Hypothalamus (tissue), 51 donors: ENCODE results near the gene TCERG1L.
"Not testable (repeated sequence)": the region's sequence is repeated elsewhere in the genome, so short reads cannot be mapped to it uniquely, and the experiment has no call there.

Experiments
- DNase-seq, 51 donors: peaks; one replicate each; lab custom pipeline; 2025; lab: John Stamatoyannopoulos, UW

TCERG1L gene

DNA sequence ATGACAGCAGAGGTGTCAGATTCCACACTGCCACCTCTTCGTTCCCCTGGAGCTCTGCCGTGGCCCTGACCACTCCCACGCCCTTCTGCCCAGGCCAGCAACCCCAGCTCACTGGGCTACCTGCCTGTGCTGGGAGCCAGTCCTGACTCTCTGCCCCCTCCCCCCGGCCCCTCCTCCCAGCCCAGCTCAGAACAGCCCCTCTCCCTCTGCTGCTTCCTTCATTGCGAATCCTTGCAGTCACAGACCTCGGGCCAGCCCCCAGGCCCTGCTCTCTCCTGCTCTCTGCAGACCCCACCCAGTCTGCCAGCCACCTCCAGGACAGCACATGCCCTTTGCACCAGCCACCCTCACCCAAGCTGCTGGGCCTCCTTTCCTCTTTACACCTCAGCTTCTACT, 60.4 kb downstream of the TCERG1L start:
- no peak for DNase-seq

DNA sequence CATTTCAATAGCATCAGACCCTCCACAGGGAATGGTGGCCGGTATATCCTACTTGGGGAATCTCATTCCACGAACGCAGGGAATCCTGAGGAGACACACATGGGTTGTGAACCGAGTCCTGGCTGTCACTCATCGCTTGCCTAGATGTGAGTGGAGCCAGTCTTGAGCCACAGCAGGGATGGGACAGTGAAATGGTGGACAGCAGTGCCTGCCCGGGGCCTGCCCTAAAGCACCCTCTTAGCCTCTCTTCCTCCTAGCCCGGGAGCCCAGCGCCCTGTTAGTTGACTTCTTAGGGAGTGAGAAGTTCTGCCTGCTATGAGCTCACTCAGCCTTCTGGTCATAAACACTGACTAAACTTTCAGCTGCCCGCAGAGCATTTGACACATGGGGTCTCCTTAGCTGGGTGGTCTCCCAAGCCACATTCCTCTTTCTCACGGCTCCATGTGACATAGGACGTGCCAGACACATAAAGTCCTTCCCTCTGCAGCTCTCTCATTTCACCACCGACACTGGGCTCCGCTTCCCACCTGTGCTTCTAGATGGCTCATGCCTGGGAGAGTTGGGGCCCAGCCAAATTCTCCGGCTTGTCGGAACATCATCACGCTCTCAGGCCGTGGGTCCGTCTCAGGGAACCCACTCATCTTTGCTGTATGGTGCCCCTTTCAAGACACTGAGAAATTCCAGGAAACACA, 60.9 kb downstream of the TCERG1L start:
- peak in 1 of 51 donors; percentile 19 for DNase-seq

DNA sequence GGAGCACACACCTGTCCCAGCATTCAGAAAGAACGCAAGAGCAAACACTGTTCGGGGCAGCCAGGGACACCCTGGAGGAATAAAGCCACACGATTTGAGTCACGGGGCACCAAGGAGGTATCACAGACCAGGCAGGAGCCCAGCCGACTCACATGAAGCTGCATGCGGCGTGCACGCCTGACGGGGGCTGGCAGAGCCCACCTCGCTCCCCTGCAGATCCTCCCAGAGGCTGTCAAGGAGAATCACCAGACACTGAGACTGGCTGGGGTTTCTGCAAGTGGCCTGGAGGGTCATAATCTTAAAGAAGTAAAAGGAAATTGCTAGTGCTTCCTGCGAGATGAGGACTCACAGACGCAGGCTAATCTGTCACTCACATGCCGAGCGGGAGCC, 61.6 kb downstream of the TCERG1L start:
- no peak for DNase-seq

DNA sequence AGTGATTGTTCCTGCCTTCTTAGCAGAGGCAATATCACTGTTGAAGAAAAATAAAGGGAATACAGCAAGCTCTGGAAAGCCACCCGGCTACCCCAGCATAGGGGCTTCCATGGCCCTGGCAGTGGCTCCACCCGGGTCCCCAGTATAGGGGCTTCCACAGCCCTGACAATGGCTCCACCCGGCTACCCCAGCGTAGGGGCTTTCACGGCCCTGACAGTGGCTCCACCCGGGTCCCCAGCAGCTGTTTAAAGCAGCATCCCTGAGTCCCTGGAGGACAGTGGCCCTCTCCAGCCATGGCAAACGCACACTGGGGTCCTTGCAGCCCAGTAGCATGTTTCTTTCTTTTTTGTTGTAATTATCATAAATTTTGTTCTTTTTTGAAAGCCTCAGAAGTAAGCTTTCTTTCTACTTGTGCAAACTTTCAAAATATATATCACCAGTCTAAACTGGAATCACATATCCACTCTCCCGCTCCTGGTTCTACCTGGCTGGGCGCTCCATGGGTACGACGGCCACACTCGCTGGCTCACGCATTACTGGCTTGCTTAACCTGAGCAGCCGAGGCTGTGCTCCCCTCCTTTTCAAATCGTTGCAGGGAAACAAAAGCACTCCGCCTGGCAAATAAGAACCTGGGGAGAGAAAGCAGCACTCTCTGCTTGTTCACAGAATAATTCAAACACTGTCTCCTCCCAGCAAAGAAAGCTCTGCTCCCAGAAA, 62.1 kb downstream of the TCERG1L start:
- DNase-seq: no peak

DNA sequence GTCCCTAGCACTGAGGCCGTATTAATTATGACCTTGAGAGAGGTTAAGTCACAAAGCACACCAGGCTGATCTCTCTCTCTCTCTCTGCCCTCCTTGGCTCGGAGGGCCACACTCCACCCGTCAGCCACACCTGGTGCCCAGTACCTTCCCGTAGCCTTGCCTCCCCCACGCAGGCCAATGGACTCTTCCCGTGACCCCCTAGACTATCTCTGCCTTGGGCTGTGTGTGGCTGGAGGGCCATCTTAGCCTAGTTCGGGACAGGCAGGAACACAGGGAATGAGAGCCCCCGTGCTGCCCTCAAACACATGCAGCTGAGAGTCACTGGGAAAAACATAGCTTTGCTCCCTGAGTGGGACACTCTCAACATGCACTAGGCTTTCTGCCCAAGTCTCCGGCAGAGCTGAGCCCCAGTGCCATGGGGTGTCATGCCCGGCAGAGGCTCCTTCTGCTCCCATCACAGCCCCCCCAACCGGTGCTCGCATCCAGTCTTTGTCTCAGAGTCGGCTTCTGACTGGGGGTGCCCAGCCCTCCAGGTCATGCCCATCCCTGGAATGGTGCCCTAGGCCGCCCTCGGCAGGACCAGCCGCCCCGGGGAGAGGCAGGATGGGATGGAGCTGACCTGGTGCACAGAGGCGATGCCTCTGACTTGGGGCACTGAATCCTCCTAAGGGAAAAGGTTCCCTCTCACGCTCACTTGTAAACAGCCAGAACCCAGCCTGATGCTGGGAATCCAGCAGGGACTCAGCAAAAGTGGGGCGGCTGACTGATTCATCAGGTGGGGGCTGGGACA, 63.0 kb downstream of the TCERG1L start:
- no peak for DNase-seq

DNA sequence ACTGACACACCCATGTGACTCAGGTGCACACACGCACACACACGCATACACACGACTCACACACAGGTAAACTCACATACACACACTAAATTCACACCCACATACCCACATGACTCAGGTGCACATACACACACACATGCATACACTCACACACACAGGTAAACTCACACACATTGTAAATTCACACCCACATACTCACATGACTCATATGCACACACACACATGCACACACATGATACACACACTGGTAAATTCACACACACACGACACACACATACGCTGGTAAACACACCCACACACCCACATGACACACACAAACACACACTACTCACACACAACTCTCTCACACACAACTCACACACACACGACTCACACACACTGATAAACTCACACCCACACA, 63.6 kb downstream of the TCERG1L start:
- DNase-seq: no peak

DNA sequence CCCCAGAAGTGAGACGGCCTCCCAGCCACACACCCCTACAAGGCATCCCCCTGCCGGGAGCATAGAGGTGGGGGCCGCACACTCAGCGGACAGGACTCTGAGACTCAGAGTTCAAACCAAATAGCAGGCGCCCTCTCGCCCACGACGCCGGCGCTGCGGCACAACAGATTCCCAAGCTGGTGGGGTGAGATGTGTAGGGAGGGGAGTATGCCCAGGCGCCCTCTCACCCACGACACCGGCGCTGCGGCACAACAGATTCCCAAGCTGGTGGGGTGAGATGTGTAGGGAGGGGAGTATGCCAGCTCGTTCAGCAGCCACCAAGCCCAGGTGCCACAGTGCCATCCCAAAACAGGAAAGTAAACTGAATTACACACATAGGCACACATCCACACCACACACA, 64.7 kb downstream of the TCERG1L start:
- no peak for DNase-seq

DNA sequence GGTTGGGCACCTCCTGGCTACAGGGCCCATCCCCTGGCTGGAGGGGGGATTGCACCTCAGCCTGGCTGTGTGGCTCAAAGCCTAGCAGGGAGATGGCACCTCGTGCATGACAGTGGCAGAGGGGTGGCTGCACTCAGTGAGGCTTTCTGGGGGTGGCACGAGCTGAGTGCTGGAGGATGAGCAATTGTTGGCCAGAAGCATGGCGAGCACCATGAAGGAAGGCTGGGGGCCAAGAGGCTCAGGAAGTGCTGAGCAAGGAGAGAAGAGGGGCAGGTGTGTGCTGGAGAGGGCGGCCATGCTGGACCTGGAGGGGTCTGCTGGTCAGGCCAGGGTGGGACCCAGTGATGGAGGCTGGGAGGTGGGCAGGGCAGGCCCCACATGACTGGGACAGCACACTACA, 65.4 kb downstream of the TCERG1L start:
- DNase-seq: no peak

DNA sequence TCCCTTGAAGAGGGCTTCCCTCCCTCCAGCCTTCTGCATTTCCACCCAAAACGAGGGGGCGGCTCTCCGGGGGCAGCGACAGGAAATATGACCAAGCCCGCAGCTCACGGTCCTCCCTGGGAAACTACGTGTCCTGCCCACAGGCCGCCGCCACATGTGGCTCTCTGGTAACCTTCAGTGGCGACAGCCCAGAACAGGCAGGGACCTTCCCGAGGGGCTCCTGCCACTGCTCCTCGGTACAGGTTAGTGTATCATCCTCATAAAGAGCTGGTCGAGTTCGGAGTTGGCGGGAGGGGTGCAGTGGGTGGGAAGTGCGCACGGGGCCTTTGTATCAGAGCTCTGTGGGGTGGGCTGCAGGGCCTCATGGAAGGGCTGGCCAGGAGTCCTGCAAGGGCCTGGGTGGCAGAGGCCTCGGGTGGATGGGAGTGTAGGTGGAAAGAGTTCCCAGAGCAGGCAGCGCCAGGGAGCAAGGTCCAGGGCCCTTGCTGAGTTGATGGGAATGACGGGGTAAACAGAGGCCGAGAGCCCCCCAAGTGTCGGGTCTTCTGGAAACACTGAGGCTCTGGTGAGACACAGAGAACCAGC, 66.0 kb downstream of the TCERG1L start:
- no peak for DNase-seq

DNA sequence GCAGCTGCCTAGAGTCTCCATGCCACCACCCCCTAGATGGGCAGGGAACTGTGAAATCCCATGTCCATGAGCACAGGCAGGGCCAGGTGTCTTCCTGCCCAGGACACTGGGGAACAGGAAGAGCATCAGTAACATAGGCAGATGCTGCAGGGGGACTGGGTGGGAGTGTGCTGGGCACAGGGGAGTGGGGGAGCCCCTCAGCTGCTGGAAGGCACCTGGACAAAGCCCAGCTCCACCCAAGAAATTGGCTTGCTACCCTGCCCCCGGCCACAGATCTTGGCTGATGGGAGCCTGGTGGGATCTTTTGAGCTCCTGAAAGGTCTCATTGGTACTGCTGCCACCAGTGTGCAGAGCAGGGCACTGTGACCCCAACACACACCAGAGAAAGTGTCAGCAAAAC, 66.7 kb downstream of the TCERG1L start:
- DNase-seq: no peak

DNA sequence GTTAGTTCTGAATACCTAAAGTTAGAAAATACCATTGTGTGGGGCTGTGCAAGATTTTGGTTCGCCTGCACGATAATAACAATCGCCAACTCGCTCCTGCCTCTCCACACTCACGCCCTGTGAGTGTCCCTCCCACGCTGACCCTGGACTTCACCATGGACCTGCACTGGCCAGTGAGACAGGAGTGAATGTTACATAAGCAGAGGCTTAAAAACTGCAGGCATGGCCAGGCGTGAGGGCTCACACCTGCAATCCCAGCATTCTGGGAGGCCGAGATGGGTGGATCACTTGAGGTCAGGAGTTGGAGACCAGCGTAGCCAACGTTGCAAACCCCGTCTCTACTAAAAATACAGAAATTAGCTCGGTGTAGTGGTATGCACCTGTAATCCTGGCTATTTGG, 68.4 kb downstream of the TCERG1L start:
- DNase-seq: no peak

DNA sequence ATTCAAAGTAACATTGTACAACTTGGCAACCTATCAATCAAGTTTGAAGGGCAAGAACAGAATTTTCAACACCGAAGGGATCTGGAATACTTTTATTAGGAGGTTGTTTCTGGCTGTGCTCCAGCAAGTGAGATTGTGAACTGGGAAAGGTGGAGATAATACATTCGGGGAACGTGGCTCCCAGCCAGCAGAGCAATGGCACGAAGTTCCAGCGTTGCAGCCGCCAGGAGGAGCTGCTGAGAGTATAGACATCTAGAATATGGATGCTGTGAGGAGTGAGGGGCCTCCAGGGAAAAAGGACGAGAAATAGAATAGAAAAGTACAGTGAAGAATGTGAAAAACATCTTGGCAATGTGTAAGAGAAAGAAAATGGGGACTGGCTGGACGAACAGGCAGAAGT, 69.5 kb downstream of the TCERG1L start:
- peak in 5 of 51 donors; percentile 1 to 23 (median 11) for DNase-seq

DNA sequence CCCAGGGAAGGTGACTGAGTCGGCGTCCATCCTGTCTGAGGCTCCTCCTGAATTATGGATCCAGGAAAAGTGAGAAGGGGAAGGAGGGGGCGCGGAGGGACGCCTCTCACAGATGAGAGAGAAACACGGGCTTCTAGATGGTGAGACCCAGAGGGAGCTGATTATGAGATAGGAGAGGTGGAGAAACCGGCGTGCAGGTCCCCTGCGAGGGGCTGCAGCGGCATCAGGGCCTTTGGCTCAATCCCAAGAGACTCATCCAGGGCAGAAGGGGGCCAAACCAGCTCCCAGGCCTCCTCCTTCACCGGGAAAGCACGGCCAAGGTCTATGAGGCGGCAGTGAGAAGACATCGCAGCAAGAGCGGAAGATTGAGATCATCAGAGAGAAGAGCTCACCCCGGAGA, 70.8 kb downstream of the TCERG1L start:
- no peak for DNase-seq

DNA sequence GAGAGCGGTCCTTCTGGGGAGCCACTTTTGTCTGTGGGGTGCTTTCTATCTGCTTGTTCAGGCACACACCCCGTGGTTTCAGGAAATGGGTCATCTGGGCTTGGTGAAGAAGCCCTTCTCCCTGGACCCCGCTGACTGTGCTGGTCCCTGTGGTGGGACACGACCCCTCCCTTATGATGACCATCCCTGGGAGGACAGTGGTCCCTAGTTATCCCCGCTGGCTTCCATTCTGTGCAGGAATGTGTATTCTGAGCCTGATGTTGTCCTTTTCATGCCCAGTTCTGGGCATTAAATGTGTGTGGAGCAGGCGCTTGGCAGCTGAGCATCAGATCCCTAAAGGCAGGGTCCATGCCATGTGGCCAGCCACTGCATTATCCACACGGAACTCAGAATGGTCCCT, 71.6 kb downstream of the TCERG1L start:
- DNase-seq: no peak

DNA sequence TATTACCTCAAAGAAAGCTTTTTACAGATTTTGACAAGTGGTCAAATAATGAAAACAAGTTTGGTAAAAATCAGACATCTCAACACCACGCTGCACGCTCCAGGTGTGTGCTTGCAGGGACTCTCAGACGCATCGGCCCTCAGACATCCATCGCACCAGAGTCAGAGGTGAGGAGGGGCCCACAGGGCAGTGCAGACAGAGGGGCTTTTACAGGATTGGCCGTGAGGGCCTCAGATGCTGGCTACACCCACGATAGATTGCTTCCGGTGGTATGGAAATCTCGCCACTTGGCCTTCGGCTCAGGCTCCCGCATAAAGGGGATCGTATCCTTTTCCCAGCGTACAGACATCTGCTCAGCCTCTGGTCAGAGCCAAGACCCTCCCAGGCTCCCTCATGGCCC, 72.1 kb downstream of the TCERG1L start:
- no peak for DNase-seq

DNA sequence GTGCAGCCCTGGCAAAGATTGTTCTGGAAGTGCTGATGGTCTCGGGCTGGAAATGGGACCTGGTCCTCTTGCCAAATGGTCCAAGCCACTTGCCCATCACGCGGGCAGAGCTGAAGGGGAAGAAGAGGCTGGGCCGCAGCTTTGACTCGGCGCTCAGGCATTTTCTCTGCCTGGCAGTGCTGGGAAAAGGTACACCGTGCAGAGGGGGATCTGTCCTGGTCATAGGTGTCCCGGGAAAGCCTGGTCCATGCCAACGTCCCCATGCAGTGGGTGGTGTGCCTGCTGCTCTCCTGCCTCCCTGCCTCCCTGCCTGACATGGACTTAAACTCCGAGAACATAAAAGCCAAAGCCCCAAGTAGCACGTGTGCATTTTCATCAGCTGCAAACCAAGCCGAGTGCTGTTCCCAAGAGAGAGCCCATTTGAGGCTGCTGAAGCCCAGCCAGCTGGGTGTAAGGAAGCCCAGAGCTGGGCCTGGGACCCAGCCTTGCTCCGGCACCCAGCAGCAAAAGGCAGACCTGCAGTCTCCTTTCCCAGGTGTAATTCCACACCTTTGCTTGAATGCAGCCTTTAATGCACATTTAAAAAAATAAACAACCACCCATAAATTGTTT, 72.7 kb downstream of the TCERG1L start:
- no peak for DNase-seq

DNA sequence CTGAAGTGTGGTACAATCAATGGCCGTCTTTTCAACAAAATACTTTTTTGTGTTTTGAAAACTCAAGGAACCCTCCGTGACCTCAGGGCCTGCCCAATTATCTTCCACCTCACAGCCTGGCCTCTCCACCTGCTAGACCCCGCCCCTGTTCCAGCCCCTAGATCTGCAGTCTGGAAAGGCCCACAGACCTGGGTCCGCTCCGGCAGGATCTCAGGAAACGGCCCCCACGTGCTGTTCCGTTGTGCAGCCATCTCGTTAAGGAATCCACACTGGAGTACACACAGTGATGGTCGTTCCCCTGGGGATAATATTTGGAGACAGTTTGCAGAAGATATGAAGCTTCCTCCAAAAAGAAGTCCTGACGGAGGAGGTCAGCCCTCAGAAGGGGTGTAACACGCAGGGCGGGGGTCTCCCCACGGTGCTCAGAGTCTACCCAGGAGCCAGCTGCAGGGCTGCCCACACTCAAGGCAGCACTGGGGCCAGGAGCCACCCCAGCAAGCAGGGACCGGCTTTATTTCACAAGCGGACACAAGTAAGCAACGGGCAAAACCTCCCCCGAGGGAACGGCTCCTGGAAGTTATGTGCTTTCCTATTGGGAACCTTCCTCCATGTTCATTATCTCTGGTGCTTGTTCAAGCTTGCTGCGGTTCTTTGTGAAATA, 73.4 kb downstream of the TCERG1L start:
- no peak for DNase-seq

DNA sequence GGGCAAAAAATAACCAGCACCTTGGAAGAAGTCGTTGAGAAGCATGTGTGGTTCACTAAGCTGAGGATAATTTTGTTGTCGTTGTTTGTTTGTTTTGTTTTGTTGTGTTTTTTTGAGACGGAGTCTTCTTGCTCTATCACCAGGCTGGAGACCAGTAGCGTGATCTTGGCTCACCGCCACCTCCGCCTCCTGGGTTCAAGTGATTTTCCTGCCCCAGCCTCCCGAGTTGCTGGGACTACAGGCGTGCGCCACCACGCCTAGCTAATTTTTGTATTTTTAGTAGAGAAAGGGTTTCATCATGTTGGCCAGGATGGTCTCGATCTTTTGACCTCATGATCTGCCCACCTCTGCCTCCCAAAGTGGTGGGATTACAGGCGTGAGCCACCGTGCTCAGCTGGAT, 76.9 kb downstream of the TCERG1L start:
- not testable (repeated sequence) for DNase-seq

DNA sequence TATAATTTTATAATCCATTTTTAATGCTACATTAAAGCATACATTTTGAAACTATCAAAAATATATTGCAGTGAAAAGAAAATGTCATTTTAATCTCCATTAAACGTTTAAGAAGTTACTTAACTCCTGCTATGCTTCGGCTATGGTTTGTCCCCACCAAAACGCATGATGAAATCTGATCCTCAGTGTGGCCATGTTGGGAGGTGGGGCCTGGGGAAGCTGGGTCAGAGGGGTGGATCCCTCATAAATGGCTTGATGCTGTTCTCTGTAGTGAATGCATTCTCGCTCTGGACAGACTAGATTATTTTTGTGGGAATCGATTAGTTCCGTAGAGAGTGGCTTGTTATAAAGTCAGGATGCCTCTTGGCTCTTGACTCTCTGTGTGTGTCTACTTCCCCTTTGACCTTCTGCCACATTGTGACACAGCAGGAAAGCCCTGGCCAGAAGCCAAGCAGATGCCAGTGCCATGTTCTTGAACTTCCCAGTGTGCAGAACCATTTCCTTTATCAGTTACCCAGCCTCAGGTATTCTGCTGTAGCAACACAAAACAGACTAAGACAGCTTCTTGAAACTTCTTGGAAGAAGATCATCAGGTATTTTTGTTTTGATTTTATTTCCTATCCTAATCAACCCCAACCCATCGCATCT, 77.8 kb downstream of the TCERG1L start:
- DNase-seq: no peak

DNA sequence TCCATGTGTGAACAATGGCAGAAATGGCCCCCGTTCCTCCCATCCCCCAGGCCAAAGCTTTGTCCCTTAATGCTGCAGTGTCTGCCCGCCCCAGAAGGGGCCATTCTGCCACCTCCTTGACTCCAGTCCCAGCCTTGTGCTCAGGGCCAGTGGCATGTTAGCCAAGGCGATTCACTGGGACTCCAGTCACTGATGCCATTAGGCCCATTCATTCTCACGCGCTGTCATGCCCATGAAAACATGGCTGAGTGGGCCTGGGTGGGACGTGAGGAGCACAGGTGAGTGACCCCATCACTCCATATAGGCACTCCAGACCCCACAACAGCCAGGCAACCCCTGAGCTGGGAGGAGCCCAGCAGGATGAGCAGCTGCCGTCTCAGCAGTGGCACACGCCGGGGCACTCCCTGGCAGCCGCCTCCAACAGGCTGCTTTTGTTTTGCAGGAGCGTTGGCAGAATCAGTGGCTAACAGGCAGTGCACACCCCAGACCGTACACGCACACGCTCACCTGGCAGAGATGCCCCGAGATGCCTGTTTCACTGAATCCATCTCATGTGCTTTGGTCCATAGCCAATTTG, 79.5 kb downstream of the TCERG1L start:
- DNase-seq: no peak
